Fibroblast of upper back skin (primary cell): ENCODE measurements around the gene CRLF1.

ENCODE experiments used
- DNase-seq: peaks from one replicate; pipeline ENCODE4 v3.0.0-alpha.2; 2013

CRLF1 gene

GRCh38 chr19:18590273-18591272 lies 16.0 kb downstream of the CRLF1 start:
- DNase-seq: peak; percentile 85

GRCh38 chr19:18589380-18590272 lies 17.0 kb downstream of the CRLF1 start:
- DNase-seq: peak; percentile 68

GRCh38 chr19:18588611-18589379 lies 17.8 kb downstream of the CRLF1 start, which contains the start of gene REX1BD:
TSS of gene REX1BD (plus strand) at chr19:18588798. CDS start at chr19:18588802, 4 bp downstream.
- peak; percentile 72 for DNase-seq

GRCh38 chr19:18587962-18588610 lies 18.5 kb downstream of the CRLF1 start:
- DNase-seq: no peak

- no peak for DNase-seq
These were observed 19.0 kb downstream of the CRLF1 start for GRCh38 chr19:18587561-18587960.

GRCh38 chr19:18586306-18586705 lies 20.3 kb downstream of the CRLF1 start:
- DNase-seq: no peak

- no peak for DNase-seq
These were observed 26.3 kb downstream of the CRLF1 start for GRCh38 chr19:18580311-18580710.

- DNase-seq: no peak
These were observed 29.2 kb downstream of the CRLF1 start for GRCh38 chr19:18577365-18577914.

- no peak for DNase-seq
These were observed 30.2 kb downstream of the CRLF1 start for GRCh38 chr19:18576383-18576782.

GRCh38 chr19:18574691-18575291 lies 31.8 kb downstream of the CRLF1 start:
- no peak for DNase-seq

- peak; percentile 96 for DNase-seq
These were observed 34.8 kb downstream of the CRLF1 start, which contains the start of gene UBA52 for GRCh38 chr19:18571564-18572344. TSS of gene UBA52 (plus strand) at chr19:18571857. CDS start at chr19:18573301, 1,444 bp downstream.

- no peak for DNase-seq
These were observed 38.2 kb downstream of the CRLF1 start for GRCh38 chr19:18568367-18568766.

- no peak for DNase-seq
These were observed 39.6 kb downstream of the CRLF1 start for GRCh38 chr19:18566953-18567352.

GRCh38 chr19:18562086-18562485 lies 44.5 kb downstream of the CRLF1 start:
- DNase-seq: no peak

- DNase-seq: no peak
These were observed 46.9 kb downstream of the CRLF1 start for GRCh38 chr19:18559685-18560084.

GRCh38 chr19:18558604-18559003 lies 48.0 kb downstream of the CRLF1 start:
- DNase-seq: no peak

GRCh38 chr19:18558202-18558555 lies 48.4 kb downstream of the CRLF1 start:
- no peak for DNase-seq

- peak; percentile 99 for DNase-seq
These were observed 49.0 kb downstream of the CRLF1 start, which contains the start of gene KXD1 for GRCh38 chr19:18557411-18558201. TSS of gene KXD1 (plus strand) at chr19:18557870. CDS start at chr19:18562057, 4,187 bp downstream.

- DNase-seq: no peak
These were observed 55.0 kb downstream of the CRLF1 start for GRCh38 chr19:18551631-18552030.
